OCI-LY7 (cell line): ENCODE measurements around the gene CRADD. TPM values are rescaled to one million over a fixed set of nuclear protein-coding genes. Genes with fewer than 3 reads are reported as not detected.

ENCODE experiments used
- BruUV-seq: library from RNA; stranded (reverse); fragments of 400-500 nt; replicated peaks from 2 replicates; lab custom pipeline; 2021; lab: Mats Ljungman, UMichigan
- CTCF ChIA-PET: fragments of 300-600 bp; sonication (Branson Sonifier 250); formaldehyde crosslinking; loops from one replicate; lab custom pipeline; 2022; ENCODE audit warnings: antibody characterized with exemption; ENCODE audit not compliant: unreplicated experiment; lab: Charles Lee
- POLR2A ChIA-PET: fragments of 300-600 bp; sonication (Branson Sonifier 250); formaldehyde crosslinking; loops from one replicate; lab custom pipeline; 2022; ENCODE audit warnings: antibody characterized with exemption; lab: Charles Lee
- DNase-seq: peaks from one replicate; pipeline ENCODE4 v3.0.0-alpha.2; 2015; ENCODE audit warnings: low spot score
- H2AFZ ChIP-seq: fragments of 200-600 bp; sonication (generic), shearing (Covaris generic); 2 replicates; pipeline ENCODE4 v1.6.1; 2014; ENCODE audit warnings: mild to moderate bottlenecking, antibody characterized with exemption, low read length, moderate library complexity
- H3K27ac ChIP-seq: fragments of 200-600 bp; sonication (generic); 2 replicates; pipeline ENCODE4 v1.5.1; 2014; ENCODE audit warnings: mixed run types, low read depth, mild to moderate bottlenecking, moderate library complexity, low read length, inconsistent platforms; ENCODE audit not compliant: poor library complexity, severe bottlenecking
- H3K36me3 ChIP-seq: fragments of 200-600 bp; sonication (generic); 2 replicates; pipeline ENCODE4 v1.6.1; 2014; ENCODE audit warnings: mild to moderate bottlenecking, antibody characterized with exemption, low read length, moderate library complexity, mixed read lengths; ENCODE audit not compliant: insufficient read depth
- H3K4me1 ChIP-seq: fragments of 200-600 bp; sonication (generic); 2 replicates; pipeline ENCODE4 v1.5.1; 2014; ENCODE audit warnings: mild to moderate bottlenecking, low read length; ENCODE audit not compliant: insufficient read depth, poor library complexity, severe bottlenecking
- H3K4me2 ChIP-seq: fragments of 200-600 bp; sonication (generic); 2 replicates; pipeline ENCODE4 v1.6.1; 2014; ENCODE audit warnings: mild to moderate bottlenecking, low read length
- H3K4me3 ChIP-seq: fragments of 200-600 bp; sonication (generic); 2 replicates; pipeline ENCODE4 v1.5.1; 2014; ENCODE audit warnings: mild to moderate bottlenecking, low read depth, low read length; ENCODE audit not compliant: poor library complexity, severe bottlenecking
- H3K79me2 ChIP-seq: fragments of 200-600 bp; sonication (generic); 2 replicates; pipeline ENCODE4 v1.6.1; 2016; ENCODE audit warnings: low read depth, mild to moderate bottlenecking, low read length, moderate library complexity, mixed read lengths; ENCODE audit not compliant: insufficient read depth
- H3K9me2 ChIP-seq: fragments of 200-600 bp; sonication (generic); 2 replicates; pipeline ENCODE4 v1.6.1; 2016; ENCODE audit warnings: mild to moderate bottlenecking, low read length, mixed read lengths; ENCODE audit not compliant: insufficient read depth
- H3K9me3 ChIP-seq: fragments of 200-600 bp; sonication (generic); 2 replicates; pipeline ENCODE4 v1.6.1; 2014; ENCODE audit warnings: mild to moderate bottlenecking, mixed run types, low read length, mixed read lengths
- H4K20me1 ChIP-seq: fragments of 200-600 bp; sonication (generic); 2 replicates; pipeline ENCODE4 v1.6.1; 2014; ENCODE audit warnings: mild to moderate bottlenecking, antibody characterized with exemption, low read length, moderate library complexity, mixed read lengths; ENCODE audit not compliant: insufficient read depth
- EZH2phosphoT487 ChIP-seq: fragments of 200-600 bp; sonication (generic); IDR thresholded peaks from 2 replicates; pipeline ENCODE4 v1.6.1; 2018; ENCODE audit warnings: low read depth, borderline replicate concordance, mild to moderate bottlenecking, mixed run types, antibody characterized with exemption, low read length, moderate library complexity, mixed read lengths
- intact Hi-C: fragments of 100-400 bp; cut with micrococcal nuclease; formaldehyde crosslinking; loops from one replicate; pipeline ENCODE4 v1.10.0; 2022; ENCODE audit not compliant: unreplicated experiment
- total RNA-seq, 2 experiments: library from RNA; depleted of rRNA in 1 of 2; stranded (reverse); fragments of >200 nt in 1 of 2; shearing (Covaris generic) in 1 of 2; gene quantifications; 2 replicates each; pipeline ENCODE4 v1.2.3, GENCODE V29; 2014 to 2022
- TF ChIP-seq, protein P1 (sequence below): fragments of 200-600 bp; sonication (generic); conservative IDR thresholded peaks from 2 replicates; pipeline ENCODE4 v1.5.1; 2014; ENCODE audit warnings: mild to moderate bottlenecking, antibody characterized with exemption, low read length, moderate library complexity, mixed read lengths

CRADD gene
- total RNA-seq, 2 experiments from 2014 or later = 10.5 to 16.8 TPM

DNA sequence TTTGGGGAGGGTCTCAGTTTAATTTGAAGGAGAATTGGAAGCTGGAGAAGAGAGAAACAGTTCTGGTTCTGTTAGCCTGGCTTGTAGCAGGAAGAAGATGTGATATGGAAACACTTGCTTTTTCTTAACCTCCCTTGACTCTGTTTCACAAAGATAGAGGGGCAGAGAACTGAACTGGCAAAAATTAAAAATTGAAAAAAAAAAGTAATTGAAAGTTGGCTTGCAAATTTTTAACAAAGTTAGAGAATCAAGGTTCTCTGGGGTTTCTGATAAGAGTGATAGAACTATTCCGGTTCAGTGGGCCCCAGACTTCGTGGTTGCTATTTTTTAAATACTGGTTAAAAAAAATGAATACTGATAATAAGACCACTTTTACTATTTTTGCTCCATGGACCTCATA is 2.8 kb downstream of the CRADD start:
- Histone ChIP-seq H3K4me3 (no peak overlapping the region), H2AFZ (peak overlapping the region; percentile 49; the same call in 1 of the 2 replicates), H3K4me1 (peaks cover 24% of the 10 kb centered on the region), H3K9me3 (no peaks in the 10 kb centered on the region), H4K20me1 (no peaks in the 10 kb centered on the region), H3K36me3 (no peaks in the 10 kb centered on the region), H3K79me2 (no peaks in the 10 kb centered on the region), H3K4me2 (peak overlapping the region; percentile 29), H3K27ac (no peak overlapping the region), H3K9me2 (no peaks in the 10 kb centered on the region)
- BruUV-seq = no TSS peak
- no peak for DNase-seq
- TF ChIP-seq, protein P1, sequence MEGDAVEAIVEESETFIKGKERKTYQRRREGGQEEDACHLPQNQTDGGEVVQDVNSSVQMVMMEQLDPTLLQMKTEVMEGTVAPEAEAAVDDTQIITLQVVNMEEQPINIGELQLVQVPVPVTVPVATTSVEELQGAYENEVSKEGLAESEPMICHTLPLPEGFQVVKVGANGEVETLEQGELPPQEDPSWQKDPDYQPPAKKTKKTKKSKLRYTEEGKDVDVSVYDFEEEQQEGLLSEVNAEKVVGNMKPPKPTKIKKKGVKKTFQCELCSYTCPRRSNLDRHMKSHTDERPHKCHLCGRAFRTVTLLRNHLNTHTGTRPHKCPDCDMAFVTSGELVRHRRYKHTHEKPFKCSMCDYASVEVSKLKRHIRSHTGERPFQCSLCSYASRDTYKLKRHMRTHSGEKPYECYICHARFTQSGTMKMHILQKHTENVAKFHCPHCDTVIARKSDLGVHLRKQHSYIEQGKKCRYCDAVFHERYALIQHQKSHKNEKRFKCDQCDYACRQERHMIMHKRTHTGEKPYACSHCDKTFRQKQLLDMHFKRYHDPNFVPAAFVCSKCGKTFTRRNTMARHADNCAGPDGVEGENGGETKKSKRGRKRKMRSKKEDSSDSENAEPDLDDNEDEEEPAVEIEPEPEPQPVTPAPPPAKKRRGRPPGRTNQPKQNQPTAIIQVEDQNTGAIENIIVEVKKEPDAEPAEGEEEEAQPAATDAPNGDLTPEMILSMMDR = no peak
- TF ChIP-seq EZH2phosphoT487 = no peak
- intact Hi-C loops = no loop called here
- POLR2A ChIA-PET = interaction anchor here (1.0 kb wide), 1 partner anchor 87 kb away, joined by 3 read pairs; no protein-coding TSS in a partner anchor
- CTCF ChIA-PET = no interaction called here

DNA sequence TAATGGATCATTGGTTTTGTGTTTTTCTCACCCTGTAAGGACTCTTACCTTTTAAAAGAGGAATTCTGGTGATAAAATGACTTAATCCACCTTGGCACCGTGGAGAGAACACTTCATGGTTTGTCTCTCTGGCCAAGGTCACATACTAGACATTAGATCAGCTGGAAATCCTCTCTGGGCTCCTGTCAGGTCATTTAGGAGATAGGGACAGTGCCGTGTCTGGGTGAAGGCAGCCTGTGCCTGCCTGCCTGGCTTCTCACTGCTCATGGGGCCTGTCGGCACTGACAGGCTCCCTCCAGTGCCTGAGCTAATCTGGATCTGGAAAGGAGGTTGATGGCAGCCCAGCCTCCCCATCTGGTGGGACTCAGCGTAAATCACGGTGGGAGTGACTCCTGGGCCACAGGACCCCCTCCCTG is 5.7 kb downstream of the CRADD start:
- H3K36me3 ChIP-seq = no peaks in the 10 kb centered on the region
- BruUV-seq = no TSS peak
- no peak overlapping the region for H2AFZ ChIP-seq
- H3K9me3 ChIP-seq = no peaks in the 10 kb centered on the region
- DNase-seq = no peak
- H4K20me1 ChIP-seq = no peaks in the 10 kb centered on the region
- TF ChIP-seq, protein P1 = no peak
- no peak for TF ChIP-seq EZH2phosphoT487
- POLR2A ChIA-PET = interaction anchor here (0.7 kb wide), 1 partner anchor 155 kb away, joined by 3 read pairs; no protein-coding TSS in a partner anchor
- intact Hi-C loops = no loop called here
- peaks cover 15% of the 10 kb centered on the region for H3K4me1 ChIP-seq
- no peak overlapping the region for H3K27ac ChIP-seq
- H3K4me3 ChIP-seq = no peak overlapping the region
- H3K79me2 ChIP-seq = no peaks in the 10 kb centered on the region
- no peak overlapping the region for H3K4me2 ChIP-seq
- CTCF ChIA-PET = no interaction called here
- H3K9me2 ChIP-seq = no peaks in the 10 kb centered on the region

DNA sequence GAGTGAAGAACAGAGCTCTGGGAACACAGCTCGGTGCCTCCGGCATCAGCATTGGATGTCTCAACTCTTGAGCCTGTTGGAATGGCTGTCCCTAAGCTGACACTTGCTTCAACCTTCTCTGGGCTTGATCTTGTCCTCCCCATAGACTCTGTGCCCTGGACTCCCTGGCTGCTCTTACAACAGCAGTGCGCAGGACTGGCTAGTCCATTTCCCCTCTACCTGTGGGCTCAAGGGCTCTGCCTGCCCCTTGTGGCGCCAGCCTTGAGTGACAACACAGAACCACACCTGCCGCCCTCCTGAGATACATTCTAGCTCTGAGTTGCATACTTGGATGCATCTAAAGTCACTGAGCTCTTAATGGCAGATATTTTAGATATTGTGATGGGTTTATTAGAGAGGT is 6.2 kb downstream of the CRADD start:
- H2AFZ ChIP-seq = no peak overlapping the region
- H3K4me1 ChIP-seq = peaks cover 10% of the 10 kb centered on the region
- BruUV-seq = no TSS peak
- no peaks in the 10 kb centered on the region for H4K20me1 ChIP-seq
- H3K36me3 ChIP-seq = no peaks in the 10 kb centered on the region
- intact Hi-C loops = no loop called here
- no peaks in the 10 kb centered on the region for H3K9me3 ChIP-seq
- H3K4me3 ChIP-seq = no peak overlapping the region
- TF ChIP-seq, protein P1 = no peak
- TF ChIP-seq EZH2phosphoT487 = no peak
- no peaks in the 10 kb centered on the region for H3K9me2 ChIP-seq
- no peaks in the 10 kb centered on the region for H3K79me2 ChIP-seq
- ChIA-PET POLR2A (interaction anchor here (0.7 kb wide), 2 partner anchors 11 to 156 kb away, joined by 3 read pairs; no protein-coding TSS in a partner anchor), CTCF (no interaction called here)
- H3K4me2 ChIP-seq = no peak overlapping the region
- H3K27ac ChIP-seq = no peak overlapping the region
- DNase-seq = no peak
